GM19240 (cell line): ENCODE data around the gene ZNF440.
"Not testable (repeated sequence)": the region's sequence is repeated elsewhere in the genome, so short reads cannot be mapped to it uniquely, and the experiment has no call there.

ENCODE experiments used
- DNase-seq: peaks from one replicate; pipeline ENCODE4 v3.0.0; 2011; ENCODE audit warnings: low spot score; ENCODE audit not compliant: insufficient read length

ZNF440 gene

GRCh38 chr19:11814029-11814699, at the start of gene ZNF440:
TSS of gene ZNF440 (plus strand) at chr19:11814273. CDS start at chr19:11814448, 175 bp downstream.
- DNase-seq: peak; percentile 95

GRCh38 chr19:11766597-11767591, 47.2 kb upstream of the ZNF440 start, which contains the start of gene ZNF441:
TSS of gene ZNF441 (plus strand) at chr19:11767000. CDS start at chr19:11767194, 194 bp downstream.
- peak; percentile 72 for DNase-seq

GRCh38 chr19:11767633-11768133, 46.4 kb upstream of the ZNF440 start:
- peak; percentile 5 for DNase-seq

- no peak for DNase-seq
Measured at GRCh38 chr19:11769995-11770394, 44.1 kb upstream of the ZNF440 start.

GRCh38 chr19:11771520-11771919, 42.6 kb upstream of the ZNF440 start:
- DNase-seq: not testable (repeated sequence)

GRCh38 chr19:11776669-11777068, 37.4 kb upstream of the ZNF440 start:
- not testable (repeated sequence) for DNase-seq

GRCh38 chr19:11780431-11781020, 33.5 kb upstream of the ZNF440 start:
- DNase-seq: no peak

GRCh38 chr19:11781295-11782057, 32.6 kb upstream of the ZNF440 start:
- no peak for DNase-seq

GRCh38 chr19:11783767-11784166, 30.3 kb upstream of the ZNF440 start:
- no peak for DNase-seq

- DNase-seq: no peak
Measured at GRCh38 chr19:11784356-11784755, 29.7 kb upstream of the ZNF440 start.

GRCh38 chr19:11787536-11787935, 26.5 kb upstream of the ZNF440 start:
- no peak for DNase-seq

GRCh38 chr19:11792942-11793341, 21.1 kb upstream of the ZNF440 start:
- no peak for DNase-seq

- DNase-seq: peak; percentile 66
Measured at GRCh38 chr19:11797491-11797890, 16.6 kb upstream of the ZNF440 start.

- peak; percentile 90 for DNase-seq
Measured at GRCh38 chr19:11798391-11799330, 15.4 kb upstream of the ZNF440 start, which contains the start of gene ZNF491. TSS of gene ZNF491 (plus strand) at chr19:11798523. CDS start at chr19:11805954, 7,431 bp downstream.

- DNase-seq: no peak
Measured at GRCh38 chr19:11806354-11807098, 7.5 kb upstream of the ZNF440 start.

GRCh38 chr19:11807099-11807380, 7.0 kb upstream of the ZNF440 start:
- no peak for DNase-seq

GRCh38 chr19:11813703-11814028, 407 bp upstream of the ZNF440 start:
- peak; percentile 11 for DNase-seq

- DNase-seq: no peak
Measured at GRCh38 chr19:11814700-11815035, 595 bp downstream of the ZNF440 start.

GRCh38 chr19:11821474-11822109, 7.5 kb downstream of the ZNF440 start:
- no peak for DNase-seq
